DOHH2 (cell line): Measurements from ENCODE around the gene PGF.

Experiments
- CTCF ChIP-seq: fragments of 200-600 bp; sonication (generic); IDR thresholded peaks from one replicate; pipeline ENCODE4 v1.5.1; 2014; ENCODE audit warnings: antibody characterized with exemption, mild to moderate bottlenecking, low read depth, low read length; ENCODE audit not compliant: poor library complexity, severe bottlenecking
- EZH2phosphoT487 ChIP-seq: fragments of 200-600 bp; sonication (generic); IDR thresholded peaks from 2 replicates; pipeline ENCODE4 v1.6.1; 2017; ENCODE audit warnings: borderline replicate concordance, mild to moderate bottlenecking, antibody characterized with exemption, low read length, moderate library complexity, mixed read lengths

GRCh38 chr14:74946659-74947281 is 8.6 kb downstream of the PGF start:
- peak; percentile 2 for TF ChIP-seq CTCF
- TF ChIP-seq EZH2phosphoT487: no peak
